Choroid plexus epithelial cell (primary cell): ENCODE data around the gene AOPEP.
A peak's percentile ranks its signal among the peaks of the same experiment; 100 is the strongest.

Experiments
- DNase-seq: peaks from one replicate; pipeline ENCODE4 v3.0.0-alpha.2; 2010; ENCODE audit warnings: low read depth
- H3K4me3 ChIP-seq: 2 replicates; pipeline ENCODE4 v1.5.1; 2011; ENCODE audit warnings: low read depth, mild to moderate bottlenecking, control low read depth, low read length, moderate library complexity
- TF ChIP-seq, protein P1 (sequence below): conservative IDR thresholded peaks from 2 replicates; pipeline ENCODE4 v1.5.1; 2011; ENCODE audit warnings: low read depth, mild to moderate bottlenecking, control low read depth, inconsistent platforms, low read length, moderate library complexity

The AOPEP gene

DNA sequence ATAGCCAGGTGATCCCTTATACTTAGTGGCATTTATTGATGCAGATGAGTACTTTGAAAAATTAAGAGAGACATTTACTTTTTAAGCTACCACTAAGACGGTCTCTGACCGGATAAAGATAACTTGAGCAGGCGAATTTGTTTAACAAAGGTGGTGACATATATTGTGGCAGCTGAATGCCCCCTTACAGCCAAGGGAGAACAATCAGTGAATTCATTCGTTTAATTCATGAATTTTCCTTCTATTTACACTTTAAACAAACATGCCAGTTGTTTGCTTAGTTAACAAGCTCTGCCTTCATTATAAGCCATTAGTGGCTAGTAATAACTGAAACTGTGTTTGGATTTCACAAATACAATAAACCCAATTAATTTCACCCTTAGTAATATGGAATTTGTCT lies 187.1 kb downstream of the AOPEP start:
- TF ChIP-seq, protein P1, sequence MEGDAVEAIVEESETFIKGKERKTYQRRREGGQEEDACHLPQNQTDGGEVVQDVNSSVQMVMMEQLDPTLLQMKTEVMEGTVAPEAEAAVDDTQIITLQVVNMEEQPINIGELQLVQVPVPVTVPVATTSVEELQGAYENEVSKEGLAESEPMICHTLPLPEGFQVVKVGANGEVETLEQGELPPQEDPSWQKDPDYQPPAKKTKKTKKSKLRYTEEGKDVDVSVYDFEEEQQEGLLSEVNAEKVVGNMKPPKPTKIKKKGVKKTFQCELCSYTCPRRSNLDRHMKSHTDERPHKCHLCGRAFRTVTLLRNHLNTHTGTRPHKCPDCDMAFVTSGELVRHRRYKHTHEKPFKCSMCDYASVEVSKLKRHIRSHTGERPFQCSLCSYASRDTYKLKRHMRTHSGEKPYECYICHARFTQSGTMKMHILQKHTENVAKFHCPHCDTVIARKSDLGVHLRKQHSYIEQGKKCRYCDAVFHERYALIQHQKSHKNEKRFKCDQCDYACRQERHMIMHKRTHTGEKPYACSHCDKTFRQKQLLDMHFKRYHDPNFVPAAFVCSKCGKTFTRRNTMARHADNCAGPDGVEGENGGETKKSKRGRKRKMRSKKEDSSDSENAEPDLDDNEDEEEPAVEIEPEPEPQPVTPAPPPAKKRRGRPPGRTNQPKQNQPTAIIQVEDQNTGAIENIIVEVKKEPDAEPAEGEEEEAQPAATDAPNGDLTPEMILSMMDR: no peak
- no peak for DNase-seq
- H3K4me3 ChIP-seq: no peak overlapping the region

DNA sequence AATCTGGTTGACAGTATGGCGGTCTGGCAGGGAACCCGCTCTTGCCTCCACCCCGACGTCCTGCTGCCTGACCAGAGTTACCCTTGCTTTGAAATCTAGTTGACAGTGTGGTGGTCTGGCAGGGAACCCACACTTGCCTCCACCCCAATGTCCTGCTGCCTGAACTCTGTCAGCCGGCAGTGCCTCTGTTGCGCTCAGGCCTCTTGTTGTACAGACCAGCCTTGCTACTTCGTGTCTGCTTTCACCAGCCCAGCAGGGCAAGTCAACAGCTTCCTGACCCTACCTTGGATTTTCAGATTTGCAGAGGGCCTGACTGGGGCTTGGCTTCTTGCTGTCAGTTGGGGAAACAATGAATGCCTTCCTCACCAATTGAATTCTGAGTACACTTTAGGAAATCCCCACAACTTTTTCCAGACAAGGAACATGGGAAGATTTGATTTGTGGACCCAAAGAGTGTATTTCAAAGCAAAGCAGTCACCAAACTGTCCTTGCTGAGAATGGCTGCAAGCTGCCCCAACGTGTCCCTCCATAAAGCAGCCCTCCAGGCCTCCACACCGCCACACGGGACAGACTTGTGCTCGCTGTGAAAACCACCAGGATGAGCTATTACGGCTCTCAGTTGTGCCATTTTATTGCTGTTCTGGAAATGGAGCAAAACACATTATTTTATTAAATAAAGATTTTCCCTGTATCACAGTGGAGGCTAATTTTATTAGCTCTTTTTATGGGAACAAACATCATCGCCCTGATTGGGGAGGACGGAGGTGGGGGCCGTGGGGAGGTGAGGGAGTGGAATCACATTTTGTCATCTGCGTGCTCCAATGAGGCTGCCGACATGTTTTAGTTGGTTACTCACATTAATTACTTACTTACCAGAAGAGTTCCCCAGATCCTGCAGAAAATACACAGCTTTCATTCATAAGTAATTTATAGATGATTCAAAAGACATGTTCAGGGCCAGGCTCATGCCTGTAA lies 189.3 kb downstream of the AOPEP start:
- H3K4me3 ChIP-seq: no peak overlapping the region
- DNase-seq: no peak
- TF ChIP-seq, protein P1: no peak

DNA sequence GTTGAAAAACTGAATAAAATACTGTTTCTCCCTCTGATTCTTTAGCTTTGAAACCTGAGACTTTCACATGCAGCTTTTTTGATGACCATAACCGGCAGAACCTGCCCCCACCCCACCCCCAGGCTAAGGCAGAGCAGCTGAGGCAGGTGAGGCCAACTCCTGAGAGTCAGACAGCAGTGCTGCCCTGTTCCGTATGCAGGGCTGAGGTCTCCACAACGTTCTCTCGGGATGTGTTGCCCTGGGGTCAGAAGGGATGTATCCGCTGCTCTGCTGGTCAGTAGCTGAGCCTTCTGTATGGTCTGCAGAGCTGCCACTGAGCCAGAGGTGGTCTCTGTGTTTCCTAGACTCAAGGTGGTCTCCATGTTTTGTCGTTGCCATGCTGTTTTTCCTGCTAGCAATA lies 190.5 kb downstream of the AOPEP start:
- H3K4me3 ChIP-seq: no peak overlapping the region
- DNase-seq: no peak
- TF ChIP-seq, protein P1: no peak

DNA sequence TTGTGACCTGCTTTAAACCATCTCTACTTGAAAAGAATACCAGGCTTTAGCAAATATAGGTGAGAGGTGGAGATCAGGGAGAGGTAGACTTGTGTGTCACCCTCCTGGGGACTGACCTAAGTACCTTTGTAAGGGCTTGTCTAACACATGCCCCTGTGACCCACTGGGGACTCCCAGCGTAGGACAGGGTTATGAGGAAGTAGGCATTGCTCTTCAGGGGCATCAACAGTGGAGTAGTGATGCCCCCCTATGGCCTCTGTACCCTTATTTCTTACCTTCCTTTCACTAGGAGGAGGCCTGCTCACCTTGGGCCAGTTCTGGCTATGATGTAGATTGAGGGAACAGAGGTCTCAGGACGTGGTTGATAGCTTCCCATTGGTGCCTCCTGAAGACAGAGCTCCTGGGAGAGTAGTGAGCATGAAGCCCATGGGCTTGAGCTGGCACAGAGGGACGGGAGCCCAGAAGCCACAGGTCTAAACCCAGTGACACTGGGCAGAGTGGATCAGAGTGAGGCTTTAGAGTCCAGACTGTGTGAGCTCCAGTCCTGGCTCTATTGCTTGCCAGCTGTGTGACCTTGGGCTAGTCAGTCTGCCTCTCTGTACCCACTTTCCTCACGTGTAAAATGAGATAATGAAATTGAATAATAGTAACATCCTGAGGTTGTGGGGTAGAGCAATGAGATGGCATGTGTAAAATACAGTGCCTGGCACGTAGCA lies 191.7 kb downstream of the AOPEP start:
- TF ChIP-seq, protein P1: no peak
- DNase-seq: no peak
- H3K4me3 ChIP-seq: no peak overlapping the region

DNA sequence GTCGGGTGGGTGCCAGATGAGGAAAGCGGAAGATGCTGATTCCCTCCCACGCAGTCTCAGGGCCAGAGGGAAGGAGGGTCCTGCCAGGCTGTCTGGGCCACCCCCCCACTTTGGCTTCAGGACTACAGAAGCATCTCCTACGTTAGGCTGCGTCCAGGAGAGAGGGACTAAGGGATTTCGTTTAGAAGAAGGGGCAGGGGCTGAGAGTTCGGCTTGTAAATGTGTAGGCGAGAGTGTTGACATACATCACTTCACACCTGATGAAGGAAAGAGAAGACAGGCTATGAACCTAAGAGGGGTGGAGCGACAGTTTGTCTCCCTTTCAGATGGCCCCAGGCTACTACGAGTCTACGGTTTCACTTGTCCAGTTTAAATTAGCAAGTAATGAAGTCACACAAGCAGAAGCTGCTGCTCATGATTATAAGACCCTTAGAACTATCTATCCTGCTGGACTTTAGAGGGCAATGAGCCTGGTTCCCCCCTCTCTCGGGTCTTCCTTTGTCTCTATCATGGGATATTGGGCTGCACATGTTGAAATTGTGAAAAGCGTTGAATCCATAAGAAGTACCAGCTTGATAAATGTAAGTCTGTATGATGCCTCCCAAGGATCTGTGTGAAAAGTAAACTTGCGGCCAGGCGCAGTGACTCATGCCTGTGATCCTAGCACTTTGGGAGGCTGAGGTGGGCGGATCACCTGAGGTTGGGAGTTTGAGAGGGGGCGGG lies 193.0 kb downstream of the AOPEP start:
- no peak overlapping the region for H3K4me3 ChIP-seq
- TF ChIP-seq, protein P1: no peak
- DNase-seq: peak; percentile 44

DNA sequence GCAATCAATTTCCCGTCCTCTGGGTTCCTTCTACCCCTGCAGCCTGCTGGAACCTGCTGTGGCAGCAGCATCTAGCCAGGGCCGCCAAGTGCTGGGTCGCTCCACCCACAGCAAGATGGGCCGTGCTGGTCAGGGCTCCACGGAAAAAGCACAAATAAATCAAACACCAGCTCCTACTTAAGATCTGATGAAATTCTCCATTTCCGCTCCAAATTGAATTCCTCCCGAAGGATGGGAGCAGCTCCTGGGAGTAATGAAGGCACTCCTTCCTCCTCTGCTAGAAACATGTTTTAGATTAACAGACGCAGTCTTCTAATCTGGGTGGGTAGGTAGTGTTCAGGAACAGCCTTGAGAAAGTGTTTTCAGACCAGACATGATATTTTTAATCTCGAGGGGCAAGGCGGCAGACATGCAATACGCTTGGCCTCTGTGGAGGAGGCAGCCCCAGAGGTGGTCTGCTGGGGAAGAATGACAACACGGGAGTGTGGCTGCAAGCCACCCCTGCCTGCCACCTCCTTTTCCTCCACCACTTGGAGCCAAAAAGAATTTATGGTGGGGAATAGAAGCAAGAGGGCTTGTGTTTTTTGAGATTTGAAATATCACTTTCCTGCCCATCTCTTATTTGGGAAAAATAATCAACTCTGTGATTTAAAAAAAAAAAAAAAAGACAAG lies 194.1 kb downstream of the AOPEP start:
- TF ChIP-seq, protein P1: no peak
- peak; percentile 61 for DNase-seq
- no peak overlapping the region for H3K4me3 ChIP-seq
